ENCODE data around the gene ZNF195. TPM values are rescaled to one million over a fixed set of nuclear protein-coding genes. Genes with fewer than 3 reads are reported as not detected.
"Not testable (repeated sequence)": the region's sequence is repeated elsewhere in the genome, so short reads cannot be mapped to it uniquely, and the experiment has no call there.

The ZNF195 gene
- total RNA-seq: 45.7 TPM

GRCh38 chr11:3378426-3379423 is at the start of gene ZNF195:
ZNF195 (minus strand) TSS chr11:3379146; CDS start chr11:3379040, 106 bp downstream.
- DNase-seq (ENCODE audit: low spot score in 2 of 2) (peak; percentile 97 to 98), FAIRE-seq (peak; percentile 64)

GRCh38 chr11:3428076-3428475 is 49.1 kb upstream of the ZNF195 start:
- DNase-seq (ENCODE audit: low spot score in 2 of 2); FAIRE-seq: not testable (repeated sequence)

- DNase-seq (ENCODE audit: low spot score in 2 of 2); FAIRE-seq: not testable (repeated sequence)
These were observed 47.6 kb upstream of the ZNF195 start for GRCh38 chr11:3426541-3426940.

- not testable (repeated sequence) for FAIRE-seq; DNase-seq (ENCODE audit: low spot score in 2 of 2)
These were observed 45.0 kb upstream of the ZNF195 start for GRCh38 chr11:3423928-3424327.

- not testable (repeated sequence) for DNase-seq (ENCODE audit: low spot score in 2 of 2); FAIRE-seq
These were observed 44.3 kb upstream of the ZNF195 start for GRCh38 chr11:3423138-3423731.

- peak; percentile 80 for DNase-seq (ENCODE audit: low spot score in 2 of 2)
These were observed 43.6 kb upstream of the ZNF195 start for GRCh38 chr11:3422380-3423137.

GRCh38 chr11:3421608-3422379 is 42.8 kb upstream of the ZNF195 start:
- DNase-seq (ENCODE audit: low spot score in 2 of 2): not testable (repeated sequence)

More at GRCh38 chr11:3422380-3423137, 43.6 kb upstream of the ZNF195 start:
- FAIRE-seq: peak; percentile 40

GRCh38 chr11:3420281-3421042 is 41.5 kb upstream of the ZNF195 start:
- not testable (repeated sequence) for DNase-seq (ENCODE audit: low spot score in 2 of 2)

More at GRCh38 chr11:3421608-3422379, 42.8 kb upstream of the ZNF195 start:
- FAIRE-seq: not testable (repeated sequence)

GRCh38 chr11:3419496-3419895 is 40.5 kb upstream of the ZNF195 start:
- not testable (repeated sequence) for FAIRE-seq; DNase-seq (ENCODE audit: low spot score in 2 of 2)

More at GRCh38 chr11:3420281-3421042, 41.5 kb upstream of the ZNF195 start:
- not testable (repeated sequence) for FAIRE-seq

- FAIRE-seq; DNase-seq (ENCODE audit: low spot score in 2 of 2): not testable (repeated sequence)
These were observed 38.1 kb upstream of the ZNF195 start for GRCh38 chr11:3417047-3417446.

- FAIRE-seq; DNase-seq (ENCODE audit: low spot score in 2 of 2): not testable (repeated sequence)
These were observed 36.4 kb upstream of the ZNF195 start for GRCh38 chr11:3415301-3415700.

- DNase-seq (ENCODE audit: low spot score in 2 of 2); FAIRE-seq: not testable (repeated sequence)
These were observed 34.7 kb upstream of the ZNF195 start for GRCh38 chr11:3413666-3414065.

GRCh38 chr11:3412837-3413236 is 33.9 kb upstream of the ZNF195 start:
- FAIRE-seq: no peak

GRCh38 chr11:3408722-3409121 is 29.8 kb upstream of the ZNF195 start:
- DNase-seq (ENCODE audit: low spot score in 2 of 2): peak; percentile 49 to 63
- not testable (repeated sequence) for FAIRE-seq

More at GRCh38 chr11:3412837-3413236, 33.9 kb upstream of the ZNF195 start:
- DNase-seq (ENCODE audit: low spot score in 2 of 2): no peak

- FAIRE-seq; DNase-seq (ENCODE audit: low spot score in 2 of 2): not testable (repeated sequence)
These were observed 29.2 kb upstream of the ZNF195 start for GRCh38 chr11:3408058-3408605.

GRCh38 chr11:3406937-3407336 is 28.0 kb upstream of the ZNF195 start:
- FAIRE-seq; DNase-seq (ENCODE audit: low spot score in 2 of 2): not testable (repeated sequence)

GRCh38 chr11:3406223-3406875 is 27.4 kb upstream of the ZNF195 start:
- not testable (repeated sequence) for FAIRE-seq; DNase-seq (ENCODE audit: low spot score in 2 of 2)
